NOMO-1 (cell line): ENCODE results near the gene MAP2K7.
"Not testable (repeated sequence)": the region's sequence is repeated elsewhere in the genome, so short reads cannot be mapped to it uniquely, and the experiment has no call there.

ENCODE experiments used
- DNase-seq, 2 experiments: peaks; one replicate each; lab custom pipeline; 2025; ENCODE audit not compliant: unreplicated experiment in 2 of 2; lab: John Stamatoyannopoulos, UW

The MAP2K7 gene

GRCh38 chr19:7903244-7904073, at the start of gene MAP2K7:
MAP2K7 (plus strand) TSS chr19:7903877; CDS start chr19:7903945, 68 bp downstream.
- peak; percentile 98 for DNase-seq

- DNase-seq, result no peak
These were observed 48.1 kb upstream of the MAP2K7 start for GRCh38 chr19:7855426-7856108.

- DNase-seq, result no peak
These were observed 47.5 kb upstream of the MAP2K7 start for GRCh38 chr19:7856109-7856591.

GRCh38 chr19:7856679-7857663, 46.7 kb upstream of the MAP2K7 start:
- DNase-seq, result no peak

GRCh38 chr19:7857727-7858108, 46.0 kb upstream of the MAP2K7 start:
- DNase-seq, result no peak

- no peak for DNase-seq
These were observed 45.4 kb upstream of the MAP2K7 start for GRCh38 chr19:7858109-7858770.

- DNase-seq, result not testable (repeated sequence)
These were observed 44.6 kb upstream of the MAP2K7 start for GRCh38 chr19:7859087-7859486.

GRCh38 chr19:7859831-7860713, 43.6 kb upstream of the MAP2K7 start:
- no peak for DNase-seq

GRCh38 chr19:7860714-7861618, 42.7 kb upstream of the MAP2K7 start:
- DNase-seq, result no peak

- DNase-seq, result no peak
These were observed 41.9 kb upstream of the MAP2K7 start for GRCh38 chr19:7861619-7862412.

GRCh38 chr19:7862413-7862951, 41.2 kb upstream of the MAP2K7 start:
- no peak for DNase-seq

GRCh38 chr19:7863157-7863970, 40.3 kb upstream of the MAP2K7 start:
- DNase-seq, result no peak

- no peak for DNase-seq
These were observed 39.5 kb upstream of the MAP2K7 start for GRCh38 chr19:7863971-7864689.

GRCh38 chr19:7864690-7865074, 39.0 kb upstream of the MAP2K7 start:
- no peak for DNase-seq

- DNase-seq, result no peak
These were observed 38.3 kb upstream of the MAP2K7 start for GRCh38 chr19:7865262-7865911.
